GM12875 (cell line): ENCODE results near the gene NXPH1.

Experiments used
- H3K4me3 ChIP-seq: one replicate; pipeline ENCODE4 v1.5.1; 2011; ENCODE audit warnings: low read depth, low read length, control low read depth
- TF ChIP-seq, protein P1 (sequence below): IDR thresholded peaks from 2 replicates; pipeline ENCODE4 v1.5.1; 2011; ENCODE audit warnings: low read depth, mild to moderate bottlenecking, control low read depth, inconsistent platforms, low read length, moderate library complexity, borderline replicate concordance; ENCODE audit not compliant: insufficient read depth

NXPH1 gene

DNA sequence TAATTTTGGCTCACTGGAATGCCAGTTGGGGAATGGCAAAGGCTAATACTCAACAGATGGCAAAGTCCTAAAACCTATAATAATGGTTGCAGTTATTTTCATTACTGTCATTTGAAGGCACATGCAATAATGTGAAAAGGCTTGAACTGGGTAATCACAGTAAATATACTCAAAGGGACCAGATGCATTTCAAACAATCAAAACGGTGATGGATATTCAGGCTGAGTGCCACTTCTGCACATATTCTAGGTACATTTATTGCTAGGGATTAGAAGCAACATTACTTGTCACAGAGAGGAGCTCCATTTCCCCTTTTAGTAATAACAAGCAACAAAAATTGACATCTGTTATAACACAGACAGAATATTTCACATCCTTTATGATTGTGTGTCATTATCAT lies 171.8 kb downstream of the NXPH1 start:
- H3K4me3 ChIP-seq, result no peak overlapping the region
- TF ChIP-seq, protein P1, sequence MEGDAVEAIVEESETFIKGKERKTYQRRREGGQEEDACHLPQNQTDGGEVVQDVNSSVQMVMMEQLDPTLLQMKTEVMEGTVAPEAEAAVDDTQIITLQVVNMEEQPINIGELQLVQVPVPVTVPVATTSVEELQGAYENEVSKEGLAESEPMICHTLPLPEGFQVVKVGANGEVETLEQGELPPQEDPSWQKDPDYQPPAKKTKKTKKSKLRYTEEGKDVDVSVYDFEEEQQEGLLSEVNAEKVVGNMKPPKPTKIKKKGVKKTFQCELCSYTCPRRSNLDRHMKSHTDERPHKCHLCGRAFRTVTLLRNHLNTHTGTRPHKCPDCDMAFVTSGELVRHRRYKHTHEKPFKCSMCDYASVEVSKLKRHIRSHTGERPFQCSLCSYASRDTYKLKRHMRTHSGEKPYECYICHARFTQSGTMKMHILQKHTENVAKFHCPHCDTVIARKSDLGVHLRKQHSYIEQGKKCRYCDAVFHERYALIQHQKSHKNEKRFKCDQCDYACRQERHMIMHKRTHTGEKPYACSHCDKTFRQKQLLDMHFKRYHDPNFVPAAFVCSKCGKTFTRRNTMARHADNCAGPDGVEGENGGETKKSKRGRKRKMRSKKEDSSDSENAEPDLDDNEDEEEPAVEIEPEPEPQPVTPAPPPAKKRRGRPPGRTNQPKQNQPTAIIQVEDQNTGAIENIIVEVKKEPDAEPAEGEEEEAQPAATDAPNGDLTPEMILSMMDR, result no peak

DNA sequence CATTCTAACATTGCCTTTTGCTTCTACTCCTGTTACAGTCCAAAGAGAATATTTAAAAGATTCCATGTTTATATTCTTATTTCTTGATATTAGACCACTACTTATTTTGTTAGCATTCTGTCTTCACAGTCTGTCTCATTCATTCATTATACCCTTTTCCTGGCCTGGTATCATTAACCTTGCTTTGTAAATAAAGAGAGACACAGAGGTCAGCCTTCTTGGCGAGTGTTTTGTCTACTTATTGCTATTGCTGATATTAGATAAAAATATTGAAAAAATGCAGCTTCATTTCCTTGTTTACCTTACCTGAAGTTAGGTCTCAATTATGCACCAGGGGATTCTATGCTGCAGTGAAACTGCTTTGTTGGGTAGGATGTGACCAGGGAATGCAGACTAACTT lies 179.2 kb downstream of the NXPH1 start:
- no peak overlapping the region for H3K4me3 ChIP-seq
- TF ChIP-seq, protein P1, result no peak

DNA sequence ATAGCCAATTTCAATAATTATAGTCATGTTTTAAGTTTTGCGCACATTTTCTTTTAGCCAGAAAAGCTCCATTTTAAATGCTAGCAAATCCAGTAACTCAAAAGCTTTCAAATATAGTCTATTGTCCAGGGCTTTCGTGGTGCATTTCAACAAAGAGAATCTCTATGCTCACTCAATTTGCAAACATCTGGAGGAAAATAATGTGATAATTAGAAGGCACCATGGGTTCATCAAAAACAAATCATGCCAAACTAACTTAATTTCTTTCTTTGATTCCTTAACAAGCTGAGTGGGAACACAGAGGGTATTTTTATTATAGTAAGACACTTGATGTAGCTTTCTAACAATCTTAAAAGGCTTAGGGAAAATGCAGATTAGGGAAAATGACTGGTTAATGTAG lies 179.8 kb downstream of the NXPH1 start:
- TF ChIP-seq, protein P1, result no peak

GRCh38 chr7:8615019-8615418 lies 181.6 kb downstream of the NXPH1 start:
- no peak overlapping the region for H3K4me3 ChIP-seq
- TF ChIP-seq, protein P1, result no peak

More for the DNA sequence above, 179.8 kb downstream of the NXPH1 start:
- no peak overlapping the region for H3K4me3 ChIP-seq

DNA sequence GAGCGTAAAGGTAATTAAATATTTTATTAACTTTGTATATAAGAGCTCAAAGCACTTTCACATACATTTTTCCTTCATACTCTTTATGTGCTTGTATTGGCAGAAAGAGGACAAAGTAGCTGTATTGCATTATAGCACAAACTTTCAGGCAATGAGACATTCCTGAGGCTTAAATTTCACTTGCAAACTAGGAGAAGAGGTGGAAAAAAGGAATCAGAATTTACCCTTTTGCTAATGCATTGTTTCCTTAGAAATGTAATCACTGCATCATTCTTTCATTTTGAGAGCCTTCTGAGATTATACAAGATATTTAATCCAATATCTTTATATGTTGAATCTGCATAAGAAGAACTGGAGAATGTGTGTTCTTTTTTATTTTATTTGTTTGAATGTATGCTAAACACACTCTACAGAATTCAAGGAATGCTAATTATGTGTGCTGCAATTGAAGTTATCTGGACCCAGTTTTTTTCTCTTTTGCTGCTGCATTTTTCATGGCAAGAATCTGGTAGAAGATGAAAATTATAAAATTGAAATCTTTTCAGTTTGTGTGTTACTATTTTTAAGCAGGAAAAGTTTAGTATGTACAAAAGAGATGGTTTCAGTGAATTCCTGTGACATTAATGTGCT lies 185.1 kb downstream of the NXPH1 start:
- TF ChIP-seq, protein P1, result no peak
- H3K4me3 ChIP-seq, result no peak overlapping the region

- no peak overlapping the region for H3K4me3 ChIP-seq
- TF ChIP-seq, protein P1, result no peak
These were observed 186.8 kb downstream of the NXPH1 start for GRCh38 chr7:8620169-8620568.

GRCh38 chr7:8625612-8626011 lies 192.2 kb downstream of the NXPH1 start:
- TF ChIP-seq, protein P1, result no peak
- no peak overlapping the region for H3K4me3 ChIP-seq
